Endothelial cell of umbilical vein (primary cell): ENCODE measurements around the gene RALGPS1. TPM values are rescaled to one million over a fixed set of nuclear protein-coding genes. Genes with fewer than 3 reads are reported as not detected.

Experiments
- BruUV-seq: library from RNA; stranded (reverse); fragments of 400-500 nt; replicated peaks from 2 replicates; lab custom pipeline; 2021; lab: Mats Ljungman, UMichigan
- CTCF ChIA-PET: fragments of 300-600, 350-600 bp; sonication (Branson Sonifier 250); formaldehyde crosslinking; loops from one replicate; lab custom pipeline; 2021; ENCODE audit warnings: antibody characterized with exemption, inconsistent platforms; lab: Charles Lee
- POLR2A ChIA-PET: fragments of 300-600, 350-600 bp; sonication (Branson Sonifier 250); formaldehyde crosslinking; loops from one replicate; lab custom pipeline; 2021; ENCODE audit warnings: antibody characterized with exemption, inconsistent platforms; lab: Charles Lee
- DNase-seq: peaks from one replicate; pipeline ENCODE4 v3.0.0-alpha.2; 2011; ENCODE audit warnings: low read depth, low spot score
- FAIRE-seq: peaks from 2 replicates; lab custom pipeline; 2011; peaks lifted over from hg19 to GRCh38; lab: Jason Lieb, UNC
- H2AFZ ChIP-seq: 2 replicates; pipeline ENCODE4 v1.6.0; 2012; ENCODE audit warnings: low read depth, low read length, control low read depth, inconsistent platforms
- H3K27ac ChIP-seq: 2 replicates; pipeline ENCODE4 v1.5.1; 2011; ENCODE audit warnings: low read depth, mild to moderate bottlenecking, control low read depth, low read length, moderate library complexity; ENCODE audit not compliant: insufficient read depth
- H3K27me3 ChIP-seq, 2 experiments: 2 replicates each; pipeline versions ENCODE4 v1.6.0 to v1.6.1; 2011; ENCODE audit warnings: low read length in 2 of 2, mixed read lengths in 1 of 2; ENCODE audit not compliant: control insufficient read depth in 2 of 2, insufficient read depth in 2 of 2
- H3K36me3 ChIP-seq, 2 experiments: 2 replicates in 1 of 2; 3 replicates in 1 of 2; pipeline ENCODE4 v1.5.1; 2011; ENCODE audit warnings: low read length in 2 of 2, mild to moderate bottlenecking in 1 of 2, moderate library complexity in 1 of 2; ENCODE audit not compliant: control insufficient read depth in 2 of 2, insufficient read depth in 2 of 2; ENCODE audit errors: extremely low read depth in 1 of 2
- H3K4me1 ChIP-seq: 3 replicates; pipeline ENCODE4 v1.5.1; 2011; ENCODE audit warnings: mild to moderate bottlenecking, low read length; ENCODE audit not compliant: control insufficient read depth, insufficient read depth; ENCODE audit errors: extremely low read depth
- H3K4me2 ChIP-seq: 2 replicates; pipeline ENCODE4 v1.6.1; 2011; ENCODE audit warnings: low read length, control low read depth, mixed read lengths; ENCODE audit not compliant: insufficient read depth
- H3K4me3 ChIP-seq, 3 experiments: fragments of 200-600 bp in 1 of 3; sonication (generic), shearing (Covaris generic) in 1 of 3; replicated peaks in 1 of 3; 2 replicates each; pipeline ENCODE4 v1.5.1; 2011 to 2016; ENCODE audit warnings: control low read depth in 3 of 3, low read length in 3 of 3, mild to moderate bottlenecking in 2 of 3, inconsistent platforms in 1 of 3, low read depth in 1 of 3, moderate library complexity in 1 of 3; ENCODE audit not compliant: insufficient read depth in 1 of 3
- H3K79me2 ChIP-seq: 2 replicates; pipeline ENCODE4 v1.6.0; 2012; ENCODE audit warnings: low read length, inconsistent platforms; ENCODE audit not compliant: control insufficient read depth, insufficient read depth
- H3K9ac ChIP-seq: replicated peaks from 2 replicates; pipeline ENCODE3; 2011; ENCODE audit warnings: low read length, control low read depth; ENCODE audit not compliant: insufficient read depth; ENCODE audit errors: extremely low read depth
- H3K9me1 ChIP-seq: replicated peaks from 3 replicates; pipeline ENCODE4 v1.6.0; 2011; ENCODE audit warnings: mild to moderate bottlenecking, low read length; ENCODE audit not compliant: control insufficient read depth, insufficient read depth; ENCODE audit errors: extremely low read depth
- H3K9me3 ChIP-seq: replicated peaks from 2 replicates; pipeline ENCODE4 v1.5.1; 2012; ENCODE audit warnings: low read length, inconsistent platforms; ENCODE audit not compliant: control insufficient read depth, insufficient read depth
- H4K20me1 ChIP-seq: replicated peaks from 2 replicates; pipeline ENCODE3; 2011; ENCODE audit warnings: mild to moderate bottlenecking, low read length; ENCODE audit not compliant: control insufficient read depth, insufficient read depth; ENCODE audit errors: extremely low read depth
- EZH2 ChIP-seq: IDR thresholded peaks from 2 replicates; pipeline ENCODE4 v1.6.1; 2012; ENCODE audit warnings: borderline replicate concordance, low read depth, mild to moderate bottlenecking, moderate library complexity, low read length, inconsistent platforms; ENCODE audit not compliant: severe bottlenecking
- FOS ChIP-seq: IDR thresholded peaks from 2 replicates; pipeline ENCODE4 v1.6.1; 2011; ENCODE audit warnings: mild to moderate bottlenecking, low read length, moderate library complexity, borderline replicate concordance; ENCODE audit not compliant: insufficient read depth
- GATA2 ChIP-seq: IDR thresholded peaks from 2 replicates; pipeline ENCODE4 v1.7.0; 2011; ENCODE audit warnings: low read depth, mild to moderate bottlenecking, moderate library complexity, mixed read lengths, low read length; ENCODE audit not compliant: insufficient read length, insufficient read depth
- JUN ChIP-seq: IDR thresholded peaks from 2 replicates; pipeline ENCODE4 v1.6.1; 2011; ENCODE audit warnings: borderline replicate concordance, low read depth; ENCODE audit not compliant: insufficient read length, insufficient read depth
- MYC ChIP-seq: IDR thresholded peaks from one replicate; pipeline ENCODE4 v1.6.1; 2011; ENCODE audit warnings: mild to moderate bottlenecking, low read depth, low read length
- POLR2A ChIP-seq: IDR thresholded peaks from 2 replicates; pipeline ENCODE4 v1.6.1; 2012; ENCODE audit warnings: low read depth, mild to moderate bottlenecking, control low read depth, low read length
- POLR2AphosphoS5 ChIP-seq: IDR thresholded peaks from 2 replicates; pipeline ENCODE4 v1.6.1; 2012; ENCODE audit warnings: low read depth, mild to moderate bottlenecking, control low read depth, low read length, moderate library complexity; ENCODE audit not compliant: insufficient read depth
- dilution Hi-C: fragments of 300-500 bp; cut with MboI; formaldehyde crosslinking; loops from one replicate; pipeline ENCODE4 v1.15.0; 2019; ENCODE audit warnings: low sequenced_read_pairs; ENCODE audit not compliant: extremely low pct_ligation_motif_present
- intact Hi-C: fragments of 100-400 bp; cut with micrococcal nuclease; formaldehyde crosslinking; loops from one replicate; pipeline ENCODE4 v1.10.0; 2022
- polyA plus RNA-seq, 4 experiments: library from polyadenylated mRNA; depleted of rRNA in 3 of 4; stranded (reverse) in 3 of 4; unstranded in 1 of 4; fragments of >200 nt; gene quantifications; 2 replicates each; pipeline versions ENCODE4 v1.2.1 to v1.2.3, GENCODE V29; 2011 to 2012; ENCODE audit warnings: missing spikeins in 1 of 4
- total RNA-seq: library from RNA; stranded (reverse); gene quantifications from 2 replicates; pipeline ENCODE4 v1.2.3, GENCODE V29; 2021
- TF ChIP-seq, protein P1 (sequence below): IDR thresholded peaks from 2 replicates; pipeline ENCODE4 v1.6.1; 2011; ENCODE audit not compliant: insufficient read depth, insufficient read length
- TF ChIP-seq, protein P2 (sequence below), 2 donors: IDR thresholded peaks; 1 replicate in 1 of 2; 2 replicates in 1 of 2; pipeline ENCODE4 v1.5.1; 2011; ENCODE audit warnings: low read length in 2 of 2, mild to moderate bottlenecking in 2 of 2, moderate library complexity in 2 of 2, control low read depth in 1 of 2, inconsistent platforms in 1 of 2, low read depth in 1 of 2; ENCODE audit not compliant: insufficient read depth in 1 of 2; ENCODE audit errors: extremely low read depth in 1 of 2

RALGPS1 gene
- total and polyA plus RNA-seq, 2 donors (not counting 3 experiments of a cell fraction or from before 2014, with no cell fraction given) = 3.8 to 5.5 TPM

DNA sequence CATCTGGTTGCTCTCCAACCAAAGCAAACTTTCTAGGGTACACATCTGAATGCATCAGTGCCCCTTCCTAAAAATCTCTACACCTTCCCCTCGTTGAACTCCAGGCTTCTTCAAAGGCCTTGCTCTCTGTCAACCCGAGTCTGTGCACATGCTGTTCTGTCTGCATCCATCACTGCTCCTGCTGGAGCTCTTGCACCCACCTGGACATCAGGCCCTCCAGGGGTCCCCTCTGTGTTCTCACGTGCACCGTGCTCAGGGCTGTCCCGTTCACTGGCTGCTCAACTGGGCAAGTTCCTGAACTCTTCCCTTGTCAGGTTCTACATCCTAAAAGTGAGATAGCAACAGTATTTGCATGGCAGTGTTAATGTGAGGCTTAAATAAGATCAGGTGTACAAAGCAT lies 270.6 kb downstream of the RALGPS1 start:
- no peaks in the 10 kb centered on the region for H4K20me1 ChIP-seq
- no peaks in the 10 kb centered on the region for H3K36me3 ChIP-seq
- ChIA-PET POLR2A (no interaction called here), CTCF (interaction anchor here (2.2 to 2.6 kb wide), 2 partner anchors 12 to 21 kb away, joined by 6 to 15 read pairs; no protein-coding TSS in a partner anchor)
- H3K79me2 ChIP-seq = no peaks in the 10 kb centered on the region
- no peak overlapping the region for H3K27ac ChIP-seq
- FAIRE-seq = no peak
- intact Hi-C loops = no loop called here
- H3K9me1 ChIP-seq = no peaks in the 10 kb centered on the region
- BruUV-seq = no TSS peak
- H3K9me3 ChIP-seq = no peaks in the 10 kb centered on the region
- H3K27me3 ChIP-seq = no peaks in the 10 kb centered on the region
- H3K4me2 ChIP-seq = no peak overlapping the region
- peaks cover 22% of the 10 kb centered on the region for H3K4me1 ChIP-seq
- no peak overlapping the region for H3K9ac ChIP-seq
- H3K4me3 ChIP-seq = no peak overlapping the region
- dilution Hi-C loops = no loop called here
- DNase-seq = no peak
- no peak overlapping the region for H2AFZ ChIP-seq
- TF ChIP-seq, protein P1, sequence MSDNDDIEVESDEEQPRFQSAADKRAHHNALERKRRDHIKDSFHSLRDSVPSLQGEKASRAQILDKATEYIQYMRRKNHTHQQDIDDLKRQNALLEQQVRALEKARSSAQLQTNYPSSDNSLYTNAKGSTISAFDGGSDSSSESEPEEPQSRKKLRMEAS = no peak
- TF ChIP-seq MYC = no peak
- TF ChIP-seq GATA2 = no peak
- TF ChIP-seq POLR2AphosphoS5 = no peak
- no peak for TF ChIP-seq POLR2A
- TF ChIP-seq, protein P2, sequence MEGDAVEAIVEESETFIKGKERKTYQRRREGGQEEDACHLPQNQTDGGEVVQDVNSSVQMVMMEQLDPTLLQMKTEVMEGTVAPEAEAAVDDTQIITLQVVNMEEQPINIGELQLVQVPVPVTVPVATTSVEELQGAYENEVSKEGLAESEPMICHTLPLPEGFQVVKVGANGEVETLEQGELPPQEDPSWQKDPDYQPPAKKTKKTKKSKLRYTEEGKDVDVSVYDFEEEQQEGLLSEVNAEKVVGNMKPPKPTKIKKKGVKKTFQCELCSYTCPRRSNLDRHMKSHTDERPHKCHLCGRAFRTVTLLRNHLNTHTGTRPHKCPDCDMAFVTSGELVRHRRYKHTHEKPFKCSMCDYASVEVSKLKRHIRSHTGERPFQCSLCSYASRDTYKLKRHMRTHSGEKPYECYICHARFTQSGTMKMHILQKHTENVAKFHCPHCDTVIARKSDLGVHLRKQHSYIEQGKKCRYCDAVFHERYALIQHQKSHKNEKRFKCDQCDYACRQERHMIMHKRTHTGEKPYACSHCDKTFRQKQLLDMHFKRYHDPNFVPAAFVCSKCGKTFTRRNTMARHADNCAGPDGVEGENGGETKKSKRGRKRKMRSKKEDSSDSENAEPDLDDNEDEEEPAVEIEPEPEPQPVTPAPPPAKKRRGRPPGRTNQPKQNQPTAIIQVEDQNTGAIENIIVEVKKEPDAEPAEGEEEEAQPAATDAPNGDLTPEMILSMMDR (IDR thresholded peaks at IDR 0.05; ENCODE audit: extremely low read depth in 1 of 2, insufficient read depth in 1 of 2, low read depth in 1 of 2, low read length in 2 of 2) = no peak
- TF ChIP-seq FOS = no peak
- no peak for TF ChIP-seq EZH2
- no peak for TF ChIP-seq JUN
